NCI-H345 treated with DMSO at 0.1 percent for 48 hours (cell line): Measurements from ENCODE around the gene SLC1A1.
A peak's percentile ranks its signal among the peaks of the same experiment; 100 is the strongest.
"Not testable (repeated sequence)": the region's sequence is repeated elsewhere in the genome, so short reads cannot be mapped to it uniquely, and the experiment has no call there.

Source experiments
- DNase-seq: peaks from one replicate; lab custom pipeline; 2025; ENCODE audit not compliant: unreplicated experiment; lab: John Stamatoyannopoulos, UW

The SLC1A1 gene

DNA sequence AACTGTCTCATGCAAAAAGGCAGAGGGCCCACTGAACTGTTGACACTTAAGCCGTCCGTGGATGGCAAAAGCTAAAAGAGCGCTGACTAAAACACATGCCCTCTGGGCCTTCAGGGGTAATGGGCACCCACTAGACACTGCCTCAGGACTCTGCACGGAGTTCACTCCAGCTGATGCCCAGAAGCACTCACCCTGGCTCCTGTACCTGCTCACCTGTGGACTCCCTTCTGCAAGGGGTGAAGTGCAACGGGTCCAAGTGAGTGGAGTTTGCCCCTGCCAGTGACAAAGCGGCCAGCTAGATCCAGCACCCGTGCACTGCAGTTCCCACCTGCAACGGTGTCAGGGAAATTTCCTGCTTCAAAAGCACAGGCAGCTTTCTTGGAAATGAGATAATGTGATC, 50.2 kb downstream of the SLC1A1 start:
- no peak for DNase-seq

DNA sequence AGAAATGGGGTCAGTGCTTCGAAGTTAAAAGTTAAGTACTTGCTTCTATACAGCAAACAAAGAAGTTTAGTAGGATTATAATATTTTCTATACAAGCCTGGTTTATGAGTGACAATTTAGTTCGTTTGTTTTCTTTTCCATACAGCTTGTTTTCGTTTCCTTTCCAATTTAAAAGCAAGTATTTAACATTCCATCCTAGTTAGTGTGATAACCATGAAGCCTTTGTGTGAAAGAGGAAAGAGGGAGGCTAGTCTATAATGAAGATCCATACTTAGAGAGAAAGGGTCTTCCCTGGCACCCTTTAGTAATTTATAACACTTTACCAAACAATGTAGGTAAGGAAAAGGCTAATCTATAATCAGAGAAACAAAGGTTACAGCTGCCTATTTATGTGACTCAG, 51.0 kb downstream of the SLC1A1 start:
- DNase-seq: no peak

DNA sequence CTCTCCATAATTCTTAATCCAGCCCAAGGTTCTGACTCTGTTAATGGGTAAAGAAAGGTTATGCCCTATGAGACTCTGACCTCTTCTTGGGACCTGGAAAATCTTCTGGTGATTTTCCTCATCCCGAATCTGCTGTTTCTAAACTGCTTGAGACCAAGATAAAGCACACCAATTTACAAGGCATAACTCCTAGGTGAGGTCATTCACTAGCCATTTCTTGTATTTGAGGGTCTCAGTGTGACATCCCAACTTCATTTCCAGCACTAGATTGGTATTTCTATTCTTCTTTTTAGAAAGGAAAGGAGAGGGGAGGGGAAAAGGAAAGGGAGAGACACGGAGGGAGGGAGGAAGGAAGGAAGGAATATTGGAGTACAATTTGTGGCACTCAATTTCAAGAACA, 51.6 kb downstream of the SLC1A1 start:
- no peak for DNase-seq

DNA sequence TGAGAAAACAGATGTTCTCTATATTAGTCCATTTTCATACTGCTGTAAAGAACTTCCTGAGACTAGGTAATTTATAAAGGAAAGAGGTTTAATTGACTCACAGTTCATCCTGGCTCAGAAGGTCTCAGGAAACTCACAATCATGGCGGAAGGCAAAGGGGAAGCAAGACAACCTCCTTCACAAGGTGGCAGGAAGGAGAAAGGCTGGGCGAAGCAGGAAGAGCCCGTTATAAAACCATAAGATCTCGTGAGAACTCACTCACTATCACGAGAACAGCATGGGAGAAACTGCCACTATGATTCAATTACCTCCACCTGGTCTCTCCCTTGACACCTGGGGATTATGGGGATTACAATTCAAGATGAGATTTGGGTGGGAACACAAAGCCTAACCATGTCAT, 54.4 kb downstream of the SLC1A1 start:
- not testable (repeated sequence) for DNase-seq

DNA sequence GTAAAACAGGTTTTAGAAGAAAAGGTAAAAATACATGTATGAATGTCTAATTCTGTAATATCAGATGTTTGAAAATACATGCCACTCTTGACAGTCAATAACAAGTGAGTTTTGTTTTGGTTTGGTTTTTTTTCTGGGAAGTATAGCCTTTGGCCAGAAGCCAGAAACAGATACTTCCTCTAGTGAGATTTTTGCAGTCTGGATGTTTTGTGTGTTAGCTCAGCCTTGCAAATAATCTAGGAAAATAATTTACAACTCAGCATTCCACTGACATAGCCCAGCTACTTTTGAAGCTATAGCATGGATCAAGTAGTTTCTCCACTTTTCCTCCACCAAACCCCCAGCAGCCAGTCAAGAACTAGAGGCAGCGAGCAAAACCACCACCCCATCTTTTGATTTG, 56.7 kb downstream of the SLC1A1 start:
- no peak for DNase-seq

DNA sequence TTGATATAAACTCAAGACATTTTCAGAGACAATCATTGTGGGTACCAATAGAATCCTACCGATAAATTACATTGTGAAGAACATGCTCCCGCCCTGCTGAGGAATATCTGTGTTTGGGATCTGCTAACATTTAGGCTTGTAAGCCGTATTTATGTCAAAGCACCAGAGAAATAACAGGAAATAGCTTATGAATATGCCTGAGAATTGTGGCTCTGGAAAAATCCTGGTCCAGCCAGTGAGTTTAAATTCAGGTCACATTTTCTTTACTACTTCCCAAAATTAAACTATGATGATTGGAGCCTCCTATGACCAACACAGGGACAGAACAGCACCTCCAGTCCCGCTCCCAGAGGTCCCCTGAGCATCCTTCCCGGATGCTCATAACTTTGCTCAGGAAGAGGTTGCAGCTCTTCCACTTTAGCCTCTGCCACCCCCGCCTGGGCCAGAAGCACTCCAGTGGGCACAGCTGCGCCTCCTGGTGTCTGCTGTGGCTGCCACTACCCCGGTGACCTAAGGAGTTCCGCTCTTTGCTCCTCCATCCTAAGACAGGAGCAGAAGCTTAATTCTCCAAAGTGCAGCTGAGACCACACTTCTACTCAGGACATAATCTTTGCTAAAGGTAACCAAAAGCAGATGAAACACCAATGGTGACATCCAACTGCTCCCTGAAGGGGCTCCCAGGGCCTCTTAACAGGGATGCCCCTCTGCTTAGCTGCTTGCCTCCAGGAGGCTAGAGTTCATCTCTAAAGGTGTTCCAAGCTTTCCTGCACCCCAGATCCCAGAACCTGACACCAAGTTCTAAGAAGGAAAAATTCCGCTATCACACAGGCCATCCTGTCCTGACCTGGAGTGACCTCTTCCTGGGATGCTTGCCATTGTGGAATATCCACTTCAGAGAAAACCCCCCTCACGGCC, 58.8 kb downstream of the SLC1A1 start:
- no peak for DNase-seq

GRCh38 chr9:4549751-4550295, 59.6 kb downstream of the SLC1A1 start:
- no peak for DNase-seq

- DNase-seq: no peak
Measured at GRCh38 chr9:4550777-4551484, 60.7 kb downstream of the SLC1A1 start.

- no peak for DNase-seq
Measured at GRCh38 chr9:4553951-4554381, 63.7 kb downstream of the SLC1A1 start.

DNA sequence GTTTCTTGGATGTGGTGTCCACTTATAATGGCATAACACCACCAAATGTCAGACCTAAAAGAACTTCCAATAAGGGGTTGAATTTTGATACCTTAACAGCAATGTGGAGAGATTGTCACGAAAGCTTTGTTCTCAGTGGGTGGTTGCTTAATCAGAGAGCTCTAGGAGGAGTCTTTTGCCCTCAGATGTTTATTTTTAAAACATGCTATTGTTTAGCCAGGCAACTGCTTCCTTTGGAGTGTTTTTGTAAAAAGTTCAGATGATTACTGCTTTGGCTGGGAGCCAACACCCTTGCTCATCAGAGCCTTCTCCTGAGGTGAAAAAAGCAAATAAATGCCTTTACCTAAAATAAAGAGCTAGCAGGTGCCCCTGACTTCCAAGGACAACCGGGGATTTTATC, 65.0 kb downstream of the SLC1A1 start:
- peak; percentile 82 for DNase-seq

DNA sequence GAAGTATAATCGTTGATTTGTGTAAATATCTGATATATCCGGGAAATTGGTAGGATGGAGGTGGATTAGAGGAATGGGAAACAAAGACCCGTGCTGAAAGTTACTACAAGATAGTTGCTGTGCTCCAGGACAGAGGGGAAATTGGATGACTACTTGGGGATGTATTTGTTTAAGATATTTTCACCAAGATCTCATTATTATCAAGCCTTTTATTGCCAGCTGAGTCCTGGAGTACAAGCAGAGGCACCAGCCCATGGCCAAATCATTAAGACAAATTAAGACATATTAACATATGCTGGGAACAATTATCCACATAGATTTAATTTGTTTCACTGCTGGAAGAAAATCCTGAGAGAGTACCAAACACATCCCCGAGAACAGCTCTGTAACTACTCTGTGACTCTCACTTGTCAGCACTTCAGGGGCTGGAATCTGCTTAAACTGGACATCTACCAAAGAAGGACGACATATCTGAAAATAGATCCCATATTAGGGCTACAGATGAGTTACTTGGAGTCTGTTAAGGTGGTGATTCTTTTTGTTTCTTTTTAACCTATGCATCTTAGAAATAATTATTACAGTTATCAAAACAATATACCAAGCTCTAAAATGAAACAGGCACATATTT, 68.2 kb downstream of the SLC1A1 start:
- DNase-seq: no peak

DNA sequence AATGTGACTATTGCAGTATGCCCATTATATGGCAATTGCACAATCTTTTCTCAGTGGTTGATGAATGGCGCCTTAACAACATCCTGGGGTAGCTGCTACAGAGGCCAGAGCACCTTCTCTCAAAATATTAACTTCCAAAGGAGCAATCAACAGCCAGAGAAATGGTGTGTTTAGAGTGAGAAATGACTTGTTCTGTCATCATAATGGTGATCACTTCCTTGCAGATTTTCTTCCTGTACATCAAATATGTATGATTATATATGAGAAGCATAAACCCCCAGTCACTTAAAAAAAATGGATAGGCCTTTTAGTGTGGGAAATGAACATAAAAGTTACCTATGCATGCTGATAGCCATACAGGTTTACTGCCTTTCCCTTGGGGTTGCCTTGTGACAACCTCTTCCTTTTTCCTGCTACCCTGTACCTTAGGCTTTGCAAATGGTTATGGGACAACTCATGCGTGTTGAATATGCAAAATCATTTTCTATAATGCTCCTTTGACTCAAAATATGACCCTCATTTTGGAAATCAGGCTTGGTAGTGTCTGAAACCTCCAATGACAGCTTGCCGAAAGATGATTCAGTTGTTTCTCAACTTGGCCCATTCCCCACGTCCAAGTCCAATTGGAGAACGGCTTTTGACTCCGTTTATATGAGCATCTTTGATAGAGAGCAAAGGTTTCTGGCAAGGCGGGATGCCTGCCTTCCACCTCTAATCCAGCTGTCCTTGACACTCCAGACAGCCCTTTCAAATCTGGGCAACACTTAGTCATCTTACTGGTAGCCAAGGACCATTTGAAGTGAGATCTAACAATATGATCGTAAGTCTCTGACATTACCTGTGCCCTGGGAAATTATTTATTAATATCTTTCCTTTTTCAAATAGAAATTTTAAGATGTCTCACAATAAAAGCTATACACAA, 69.3 kb downstream of the SLC1A1 start:
- DNase-seq: no peak

DNA sequence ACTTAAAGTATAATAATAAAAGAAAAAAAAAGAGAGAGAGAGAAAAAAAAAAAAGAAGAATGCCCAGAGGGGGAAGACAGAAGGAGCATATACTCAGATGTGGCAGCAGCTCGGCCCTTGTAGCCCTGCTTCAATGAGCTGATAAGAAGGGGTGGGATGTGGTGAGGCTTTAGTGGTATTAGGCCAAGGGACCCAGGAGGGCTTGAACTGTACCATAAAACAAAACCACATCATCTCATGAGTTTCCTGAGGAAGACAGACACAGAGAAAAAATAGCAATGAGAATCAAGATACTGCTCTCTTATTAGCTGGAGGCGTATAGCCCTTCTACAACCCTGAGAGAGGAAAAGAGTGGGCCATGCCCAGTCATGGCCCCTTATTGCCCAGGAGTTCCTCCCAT, 72.8 kb downstream of the SLC1A1 start:
- DNase-seq: no peak

DNA sequence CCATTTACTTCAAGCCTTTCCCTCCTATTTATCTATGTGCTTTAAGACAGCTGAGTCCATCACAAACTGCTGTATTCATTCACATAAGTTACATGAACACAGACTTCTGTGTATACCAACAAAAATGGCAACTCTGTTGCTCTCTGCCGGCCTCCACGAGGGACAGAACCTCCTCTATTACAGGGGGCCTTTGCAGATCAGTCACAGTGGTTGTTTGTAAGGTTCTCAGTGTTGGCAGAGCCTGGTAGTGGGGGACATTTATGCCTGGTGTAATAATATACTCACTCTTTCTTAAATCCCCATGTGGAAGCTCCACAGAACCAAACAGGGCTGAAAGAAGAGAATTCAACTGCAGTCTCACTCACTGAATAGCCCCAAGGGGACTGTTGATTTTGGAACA, 76.5 kb downstream of the SLC1A1 start:
- DNase-seq: no peak

DNA sequence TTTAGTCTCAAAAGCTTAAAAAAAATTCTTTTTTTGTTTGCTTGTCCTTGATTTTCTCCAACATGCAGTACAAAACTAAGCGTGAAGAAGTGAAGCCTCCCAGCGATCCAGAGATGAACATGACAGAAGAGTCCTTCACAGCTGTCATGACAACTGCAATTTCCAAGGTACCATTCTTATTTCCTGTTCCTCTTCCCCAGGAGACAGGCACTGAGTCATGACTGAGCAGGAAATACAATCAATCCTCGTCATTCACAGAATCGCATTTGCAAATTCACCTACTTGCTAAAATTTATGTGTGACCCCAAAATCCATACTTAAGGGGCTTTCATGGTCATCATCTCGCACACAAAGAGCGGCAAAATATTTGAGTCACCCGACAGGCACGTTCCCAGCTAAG, 77.3 kb downstream of the SLC1A1 start:
- no peak for DNase-seq

- DNase-seq: no peak
Measured at GRCh38 chr9:4569101-4569500, 78.8 kb downstream of the SLC1A1 start.

- DNase-seq: no peak
Measured at GRCh38 chr9:4572184-4572826, 82.0 kb downstream of the SLC1A1 start.

GRCh38 chr9:4573176-4573575, 82.9 kb downstream of the SLC1A1 start:
- no peak for DNase-seq

DNA sequence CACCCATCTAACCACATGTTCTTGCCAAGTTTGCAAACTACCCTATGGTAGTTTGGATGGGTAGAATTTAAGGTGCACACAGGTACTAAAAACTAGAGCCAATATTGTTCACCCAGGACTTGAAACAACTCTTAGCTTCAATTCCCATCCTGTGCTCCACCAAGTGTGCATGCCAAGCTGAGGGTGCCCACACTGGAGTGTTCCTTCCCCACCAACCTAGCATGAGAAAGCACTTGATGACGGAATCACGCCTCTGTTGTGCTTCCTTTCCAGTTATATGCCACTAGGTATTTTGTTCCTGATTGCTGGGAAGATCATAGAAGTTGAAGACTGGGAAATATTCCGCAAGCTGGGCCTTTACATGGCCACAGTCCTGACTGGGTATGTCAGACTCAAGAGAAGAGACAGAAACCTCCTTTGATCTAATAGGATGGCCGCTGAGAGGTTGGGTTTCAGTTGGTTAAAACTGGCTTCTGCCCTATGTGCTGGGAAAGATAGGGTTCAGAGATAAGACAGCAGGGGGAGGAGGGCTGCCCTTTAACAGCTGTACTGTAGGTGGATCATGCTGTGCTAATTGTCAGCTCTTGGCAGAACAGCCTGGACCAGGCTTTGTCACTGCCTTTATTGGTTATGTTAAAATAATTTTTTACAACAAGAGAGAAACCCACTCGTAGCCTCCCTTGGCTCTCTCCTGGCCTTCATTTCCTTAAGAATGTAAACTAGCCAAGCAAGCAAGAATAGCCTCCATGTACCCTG, 83.5 kb downstream of the SLC1A1 start:
- peak; percentile 14 for DNase-seq
